ENCODE results near the gene RNF17. TPM values are rescaled to one million over a fixed set of nuclear protein-coding genes. Genes with fewer than 3 reads are reported as not detected.

The RNF17 gene
- total and polyA plus RNA-seq, 10 of the 15 experiments (the other 5 are each of a cell fraction or from before 2014, with no cell fraction given) = not detected

GRCh38 chr13:24910502-24911132 is 146.6 kb downstream of the RNF17 start:
- no peak overlapping the region for H3K4me2 ChIP-seq (ENCODE audit: control insufficient read depth, insufficient read depth)
- in situ Hi-C loops (cut with MboI) = no loop called here
- POLR2A ChIA-PET = no interaction called here

GRCh38 chr13:24911133-24911908 is 147.4 kb downstream of the RNF17 start:
- Histone ChIP-seq H3K4me1 (ENCODE audit: control insufficient read depth, insufficient read depth, low read length) (no peaks in the 10 kb centered on the region), H3K79me2 (ENCODE audit: control insufficient read depth, insufficient read depth, low read length) (peaks cover 23% of the 10 kb centered on the region), H3K9ac (ENCODE audit: control insufficient read depth, insufficient read depth, low read length) (no peak overlapping the region), H3K36me3 (ENCODE audit: control insufficient read depth in 2 of 2, insufficient read depth in 2 of 2, low read length in 1 of 2) (peaks cover 4 to 21% of the 10 kb centered on the region in 2 experiments), H2AFZ (ENCODE audit: control insufficient read depth, low read depth, low read length) (no peak overlapping the region), H3K27me3 (replicated peaks in 1 of 2; ENCODE audit: control insufficient read depth in 2 of 2, insufficient read depth in 2 of 2, low read length in 1 of 2) (no peaks in the 10 kb centered on the region), H3K4me2 (ENCODE audit: control insufficient read depth, insufficient read depth) (no peak overlapping the region), H3K27ac (ENCODE audit: control insufficient read depth, insufficient read depth) (no peak overlapping the region), H3K4me3 (no peak overlapping the region), H3K9me3 (replicated peaks; ENCODE audit: control insufficient read depth, insufficient read depth, low read length) (no peaks in the 10 kb centered on the region), H4K20me1 (ENCODE audit: control insufficient read depth, insufficient read depth) (no peaks in the 10 kb centered on the region)
- BruUV-seq (replicated peaks) = no TSS peak
- WGBS (ENCODE audit: insufficient coverage, insufficient replicate concordance, low lambda C conversion rate, missing lambda C conversion rate) = 87% methylated on average over 10 of the region's 10 CpGs
- DNase-seq (ENCODE audit: low read depth, low spot score) (no peak), FAIRE-seq (no peak), ATAC-seq (no peak)
- ChIA-PET RAD21 (ENCODE audit: unreplicated experiment) (no interaction called here), SMC1A (ENCODE audit: uncharacterized antibody, unreplicated experiment) (interaction anchor here (0.9 kb wide), 1 partner anchor 22 kb away, joined by 3 read pairs; no protein-coding TSS in a partner anchor), POLR2A (no interaction called here), CTCF (no interaction called here)
- intact Hi-C loops (cut with micrococcal nuclease; ENCODE audit: unreplicated experiment) = no loop called here
- in situ Hi-C loops (cut with MboI) = no loop called here
- TF ChIP-seq MLLT1 (IDR thresholded peaks at IDR 0.05) (no peak), ZNF217 (IDR thresholded peaks at IDR 0.05) (no peak), SKIL (IDR thresholded peaks at IDR 0.05; ENCODE audit: low read depth, poor library complexity, severe bottlenecking) (no peak), CHD4 (IDR thresholded peaks at IDR 0.05) (no peak), KLF5 (IDR thresholded peaks at IDR 0.05; ENCODE audit: partially characterized antibody) (no peak), FOS (IDR thresholded peaks at IDR 0.05; ENCODE audit: borderline replicate concordance, extremely low read depth, insufficient read length) (no peak), ASH2L (IDR thresholded peaks at IDR 0.05; ENCODE audit: borderline replicate concordance, low read depth) (no peak), ATF3 (IDR thresholded peaks at IDR 0.05; ENCODE audit: borderline replicate concordance, extremely low read depth, low read depth, low read length) (no peak), RB1 (IDR thresholded peaks at IDR 0.05; ENCODE audit: borderline replicate concordance) (no peak)

More at GRCh38 chr13:24910502-24911132, 146.6 kb downstream of the RNF17 start:
- no peak overlapping the region for H3K4me3 ChIP-seq
- TF ChIP-seq DPF2 (IDR thresholded peaks at IDR 0.05) (no peak), MEF2A (IDR thresholded peaks at IDR 0.05; ENCODE audit: insufficient read depth, low read depth, low read length) (no peak), TCF7 (IDR thresholded peaks at IDR 0.05; ENCODE audit: borderline replicate concordance) (no peak), JUNB (IDR thresholded peaks at IDR 0.05) (no peak), SIX5 (IDR thresholded peaks at IDR 0.05; ENCODE audit: low read depth, low read length, severe bottlenecking) (no peak), CHD2 (IDR thresholded peaks at IDR 0.05; ENCODE audit: borderline replicate concordance, low read depth, low read length) (no peak), NFIC (IDR thresholded peaks at IDR 0.05; ENCODE audit: low read depth, low read length) (no peak)
- intact Hi-C loops (cut with micrococcal nuclease; ENCODE audit: unreplicated experiment) = no loop called here
- no peaks in the 10 kb centered on the region for H3K9me3 ChIP-seq (replicated peaks; ENCODE audit: control insufficient read depth, insufficient read depth, low read length)
- H3K36me3 ChIP-seq (ENCODE audit: control insufficient read depth in 2 of 2, insufficient read depth in 2 of 2, low read length in 1 of 2) = peaks cover 8 to 26% of the 10 kb centered on the region in 2 experiments
- 100% methylated on average over 2 of the region's 2 CpGs for WGBS (ENCODE audit: insufficient coverage, insufficient replicate concordance, low lambda C conversion rate, missing lambda C conversion rate)
- ATAC-seq (no peak), DNase-seq (ENCODE audit: low read depth, low spot score) (no peak), FAIRE-seq (no peak)
- H3K9ac ChIP-seq (ENCODE audit: control insufficient read depth, insufficient read depth, low read length) = no peak overlapping the region
- CTCF ChIA-PET = no interaction called here
- SMC1A ChIA-PET (ENCODE audit: uncharacterized antibody, unreplicated experiment) = interaction anchor here (0.9 kb wide), 1 partner anchor 21 kb away, joined by 3 read pairs; no protein-coding TSS in a partner anchor
- no TSS peak for BruUV-seq (replicated peaks)
- no peaks in the 10 kb centered on the region for H3K4me1 ChIP-seq (ENCODE audit: control insufficient read depth, insufficient read depth, low read length)
- H3K27me3 ChIP-seq (replicated peaks in 1 of 2; ENCODE audit: control insufficient read depth in 2 of 2, insufficient read depth in 2 of 2, low read length in 1 of 2) = no peaks in the 10 kb centered on the region
- RAD21 ChIA-PET (ENCODE audit: unreplicated experiment) = no interaction called here
- no peak overlapping the region for H2AFZ ChIP-seq (ENCODE audit: control insufficient read depth, low read depth, low read length)
- H4K20me1 ChIP-seq (ENCODE audit: control insufficient read depth, insufficient read depth) = no peaks in the 10 kb centered on the region
- peaks cover 16% of the 10 kb centered on the region for H3K79me2 ChIP-seq (ENCODE audit: control insufficient read depth, insufficient read depth, low read length)
- no peak overlapping the region for H3K27ac ChIP-seq (ENCODE audit: control insufficient read depth, insufficient read depth)

Data from GM12878 (cell line).